Spleen (tissue), 11 donors: ENCODE data around the gene SORCS2. TPM values are rescaled to one million over a fixed set of nuclear protein-coding genes. Genes with fewer than 3 reads are reported as not detected.
A peak's percentile ranks its signal among the peaks of the same experiment; 100 is the strongest.

Source experiments
- DNase-seq: peaks from one replicate; pipeline ENCODE4 v3.0.0-alpha.2; 2020
- H3K27ac ChIP-seq, 8 donors: fragments of 200-600 bp; sonication (generic) in 7 of 8; 1 replicate in 4 of 8; 2 replicates in 4 of 8; pipeline versions ENCODE4 v1.5.0 to v1.8.0; 2016 to 2021; ENCODE audit warnings: inconsistent platforms in 4 of 8, mild to moderate bottlenecking in 4 of 8, moderate library complexity in 1 of 8
- H3K27me3 ChIP-seq, 7 donors: fragments of 200-600 bp; sonication (generic) in 6 of 7; replicated peaks in 1 of 7; 1 replicate in 4 of 7; 2 replicates in 3 of 7; pipeline versions ENCODE4 v1.5.0 to v1.8.0; 2016 to 2021; ENCODE audit warnings: inconsistent platforms in 3 of 7, mild to moderate bottlenecking in 1 of 7
- H3K36me3 ChIP-seq, 6 donors: fragments of 200-600 bp; sonication (generic) in 5 of 6; 1 replicate in 4 of 6; 2 replicates in 2 of 6; pipeline versions ENCODE4 v1.5.0 to v1.8.0; 2016 to 2021; ENCODE audit warnings: inconsistent platforms in 2 of 6
- H3K4me1 ChIP-seq, 6 donors: fragments of 200-600 bp; sonication (generic) in 5 of 6; 1 replicate in 3 of 6; 2 replicates in 3 of 6; pipeline versions ENCODE4 v1.5.0 to v1.8.0; 2016 to 2021; ENCODE audit warnings: inconsistent platforms in 3 of 6
- H3K4me3 ChIP-seq, 8 donors: fragments of 200-600 bp; sonication (generic) in 7 of 8; 1 replicate in 4 of 8; 2 replicates in 4 of 8; pipeline versions ENCODE4 v1.5.0 to v1.8.0; 2016 to 2021; ENCODE audit warnings: inconsistent platforms in 4 of 8, mild to moderate bottlenecking in 4 of 8, moderate library complexity in 2 of 8
- H3K9me3 ChIP-seq, 8 donors: fragments of 200-600 bp; sonication (generic) in 7 of 8; 1 replicate in 4 of 8; 2 replicates in 4 of 8; pipeline versions ENCODE4 v1.5.0 to v1.8.0; 2016 to 2021; ENCODE audit warnings: inconsistent platforms in 4 of 8
- POLR2A ChIP-seq, 3 donors: fragments of 450-650 bp; IDR thresholded peaks; one replicate each; pipeline ENCODE4 v1.5.1; 2017; ENCODE audit warnings: antibody characterized with exemption in 3 of 3, mild to moderate bottlenecking in 1 of 3
- POLR2AphosphoS5 ChIP-seq, 3 donors: sonication (generic); formaldehyde crosslinking; IDR thresholded peaks; one replicate each; pipeline ENCODE4 v1.5.1; 2017; ENCODE audit warnings: antibody characterized with exemption in 3 of 3
- WGBS, 5 donors: extraction: QIAGEN DNeasy Blood & Tissue Kit in 3 of 5; methylation state at CpG; one replicate each; pipeline versions ENCODE4 v1.1.5 to v1.1.7; 2013 to 2018; 5-methylcytosine and 5-hydroxymethylcytosine counted together
- intact Hi-C: fragments of 100-400 bp; cut with DNase I; formaldehyde crosslinking; loops from one replicate; pipeline ENCODE4 v1.15.0; 2023; ENCODE audit warnings: low total_unique reads
- polyA plus RNA-seq, 3 donors: library from polyadenylated mRNA; stranded (reverse); fragments of 200-250 nt; gene quantifications; one replicate each; pipeline ENCODE4 v1.2.1, GENCODE V29; 2013
- total RNA-seq, 7 donors: library from RNA; depleted of rRNA in 3 of 7; stranded (reverse); fragments of >200 nt in 3 of 7; fragmentation: NEBNext Ultra II Directional in 4 of 7; extraction: Animal tissue kit (Norgen Biotek cat#: 25700) in 4 of 7; gene quantifications; one replicate each; pipeline versions ENCODE4 v1.1.0 to v1.2.1, GENCODE V29; 2016 to 2021
- TF ChIP-seq, protein P1 (sequence below), 11 experiments: fragments of 200-600 bp in 7 of 11; fragments of 450-650 bp in 4 of 11; sonication (generic) in 4 of 11; IDR thresholded peaks in 8 of 11; conservative IDR thresholded peaks in 3 of 11; 1 replicate in 7 of 11; 2 replicates in 4 of 11; pipeline versions ENCODE4 v1.4.0 to v1.8.0; 2016 to 2021; ENCODE audit warnings: antibody characterized with exemption in 11 of 11, inconsistent platforms in 4 of 11, mild to moderate bottlenecking in 1 of 11
- donor health status: healthy with polysubstance abuse.
- donor health status: DM: no; HTN: no; CAD: no; lungs with moderate emphysema.
- donor health status: DM: no; HTN: no; CAD: no.
- donor health status: Bipolar disorder and iron deficiency.
- donor health status: healthy.
- donor health status: DM: no; HTN: no; CAD: no.
- donor health status: DM: yes; HTN: yes; CAD: no.

SORCS2 gene
- total and polyA plus RNA-seq, 10 donors: 0.33 to 1.6 (median 0.60) TPM

DNA sequence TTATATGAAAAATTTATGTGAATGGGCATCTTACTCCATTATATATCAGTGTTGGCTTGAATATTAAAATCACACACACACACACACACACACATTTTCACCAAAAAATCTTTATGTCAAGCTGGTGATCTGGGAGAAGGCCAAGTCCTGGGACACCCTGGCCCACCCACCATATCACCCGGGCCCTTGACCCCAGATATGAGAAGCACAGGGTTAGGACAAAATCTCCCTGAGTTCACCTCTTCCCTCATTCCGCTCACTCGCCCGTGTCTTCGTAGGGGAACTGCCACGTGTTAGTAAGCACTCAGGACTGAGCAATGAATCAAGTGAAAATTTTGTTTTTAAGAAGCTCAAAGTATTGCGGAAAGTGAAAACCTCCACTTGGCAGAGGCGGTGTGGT is 346.2 kb downstream of the SORCS2 start:
- intact Hi-C loops: no loop called here
- Histone ChIP-seq H3K27me3 (no peaks in the 10 kb centered on the region), H3K4me3 (no peak overlapping the region), H3K27ac (peak overlapping the region in 2 of 8 donors; percentile 61 to 78), H3K36me3 (no peaks in the 10 kb centered on the region), H3K9me3 (peaks cover 0 to 22% (median 8%) of the 10 kb centered on the region in 8 donors), H3K4me1 (peaks cover 0 to 6% (median 0%) of the 10 kb centered on the region in 6 donors)
- 81 to 89% (median 82%) methylated on average over 8 of the region's 8 CpGs for WGBS, 5 donors
- DNase-seq: no peak
- no peak for TF ChIP-seq POLR2AphosphoS5 (IDR thresholded peaks at IDR 0.05)
- TF ChIP-seq, protein P1, sequence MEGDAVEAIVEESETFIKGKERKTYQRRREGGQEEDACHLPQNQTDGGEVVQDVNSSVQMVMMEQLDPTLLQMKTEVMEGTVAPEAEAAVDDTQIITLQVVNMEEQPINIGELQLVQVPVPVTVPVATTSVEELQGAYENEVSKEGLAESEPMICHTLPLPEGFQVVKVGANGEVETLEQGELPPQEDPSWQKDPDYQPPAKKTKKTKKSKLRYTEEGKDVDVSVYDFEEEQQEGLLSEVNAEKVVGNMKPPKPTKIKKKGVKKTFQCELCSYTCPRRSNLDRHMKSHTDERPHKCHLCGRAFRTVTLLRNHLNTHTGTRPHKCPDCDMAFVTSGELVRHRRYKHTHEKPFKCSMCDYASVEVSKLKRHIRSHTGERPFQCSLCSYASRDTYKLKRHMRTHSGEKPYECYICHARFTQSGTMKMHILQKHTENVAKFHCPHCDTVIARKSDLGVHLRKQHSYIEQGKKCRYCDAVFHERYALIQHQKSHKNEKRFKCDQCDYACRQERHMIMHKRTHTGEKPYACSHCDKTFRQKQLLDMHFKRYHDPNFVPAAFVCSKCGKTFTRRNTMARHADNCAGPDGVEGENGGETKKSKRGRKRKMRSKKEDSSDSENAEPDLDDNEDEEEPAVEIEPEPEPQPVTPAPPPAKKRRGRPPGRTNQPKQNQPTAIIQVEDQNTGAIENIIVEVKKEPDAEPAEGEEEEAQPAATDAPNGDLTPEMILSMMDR (IDR thresholded peaks at IDR 0.05 in 8 of 11, conservative IDR thresholded peaks at IDR 0.05 in 3 of 11): no peak
- TF ChIP-seq POLR2A (IDR thresholded peaks at IDR 0.05): no peak

DNA sequence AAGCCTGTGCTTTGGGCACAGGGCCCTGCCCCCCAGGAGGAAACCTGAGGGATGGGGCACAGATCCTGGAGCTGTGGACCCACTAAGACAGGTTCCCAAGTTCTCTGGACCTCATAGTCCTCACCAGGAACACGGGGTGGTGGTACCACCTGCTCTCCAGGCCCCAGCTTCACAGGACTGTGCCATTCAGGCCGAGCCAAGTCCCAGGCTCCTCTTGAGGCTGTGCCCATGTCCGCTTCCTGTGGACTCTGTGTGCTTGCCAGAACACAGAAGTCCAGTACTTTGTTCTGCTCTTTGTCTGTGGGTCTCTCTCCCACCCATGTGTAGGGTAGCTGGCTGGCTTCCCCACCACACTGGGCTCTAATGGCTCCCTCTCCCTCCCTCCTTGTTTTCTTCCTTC is 346.8 kb downstream of the SORCS2 start:
- no peak for DNase-seq
- 35 to 79% (median 53%) methylated on average over 2 to 3 of the region's 3 CpGs for WGBS, 5 donors
- Histone ChIP-seq H3K27me3 (no peaks in the 10 kb centered on the region), H3K36me3 (no peaks in the 10 kb centered on the region), H3K27ac (peak overlapping the region in 4 of 8 donors; percentile 26 to 78 (median 50)), H3K4me3 (no peak overlapping the region), H3K4me1 (peaks cover 0 to 6% (median 0%) of the 10 kb centered on the region in 6 donors), H3K9me3 (peaks cover 0 to 21% (median 8%) of the 10 kb centered on the region in 8 donors)
- TF ChIP-seq, protein P1 (IDR thresholded peaks at IDR 0.05 in 8 of 11, conservative IDR thresholded peaks at IDR 0.05 in 3 of 11): no peak
- no peak for TF ChIP-seq POLR2A (IDR thresholded peaks at IDR 0.05)
- no peak for TF ChIP-seq POLR2AphosphoS5 (IDR thresholded peaks at IDR 0.05)
- intact Hi-C loops: no loop called here

DNA sequence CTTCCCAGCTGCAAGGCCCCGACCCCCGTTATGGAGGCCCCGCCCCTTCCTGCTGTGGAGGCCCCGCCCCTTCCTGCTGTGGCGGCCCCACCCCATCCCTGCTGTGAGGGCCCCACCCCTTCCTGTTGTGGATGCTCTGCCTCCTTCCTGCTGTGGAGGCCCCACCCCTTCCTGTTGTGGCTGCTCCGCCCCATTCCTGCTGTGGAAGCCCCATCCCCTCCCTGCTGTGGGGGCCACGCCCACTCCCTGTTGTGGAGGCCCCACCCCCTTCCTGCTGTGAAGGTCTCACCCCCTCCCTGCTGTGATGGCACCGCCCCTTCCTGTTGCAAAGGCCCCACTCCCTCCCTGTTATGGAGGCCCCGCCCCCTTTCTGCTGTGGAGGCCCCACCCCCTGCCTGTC is 347.3 kb downstream of the SORCS2 start:
- 40 to 67% (median 53%) methylated on average over 9 of the region's 9 CpGs for WGBS, 5 donors

DNA sequence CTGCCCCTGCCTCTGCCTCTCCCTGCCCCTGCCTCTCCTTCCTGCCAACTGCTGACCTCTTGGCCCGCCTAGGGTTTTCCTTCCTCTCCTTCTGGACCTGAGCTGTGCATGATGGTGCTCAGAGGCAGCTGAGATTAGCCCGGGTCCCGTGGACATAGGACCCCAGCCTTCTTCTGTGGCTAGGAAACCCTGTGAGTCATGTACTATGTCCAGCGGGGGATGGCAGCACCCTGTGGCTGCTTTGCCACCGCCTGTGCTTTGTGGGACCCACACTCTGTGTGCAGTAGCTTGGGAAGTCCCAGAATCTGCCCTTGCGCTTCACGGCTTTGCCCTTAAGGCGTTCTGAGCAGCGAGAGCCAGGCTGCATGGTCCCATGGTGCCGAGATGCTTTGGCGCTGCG is 347.9 kb downstream of the SORCS2 start:
- WGBS, 5 donors: 69 to 87% (median 82%) methylated on average over 9 to 12 of the region's 12 CpGs

More for the DNA sequence above, 347.3 kb downstream of the SORCS2 start:
- DNase-seq: peak; percentile 87
- Histone ChIP-seq H3K4me3 (no peak overlapping the region), H3K36me3 (no peaks in the 10 kb centered on the region), H3K27ac (peak overlapping the region in 4 of 8 donors; percentile 26 to 78 (median 50)), H3K27me3 (no peaks in the 10 kb centered on the region), H3K9me3 (peaks cover 0 to 17% (median 7%) of the 10 kb centered on the region in 8 donors), H3K4me1 (peaks cover 0 to 6% (median 0%) of the 10 kb centered on the region in 6 donors)
- no peak for TF ChIP-seq POLR2AphosphoS5 (IDR thresholded peaks at IDR 0.05)
- TF ChIP-seq, protein P1 (IDR thresholded peaks at IDR 0.05 in 8 of 11, conservative IDR thresholded peaks at IDR 0.05 in 3 of 11): no peak
- TF ChIP-seq POLR2A (IDR thresholded peaks at IDR 0.05): no peak
- intact Hi-C loops: no loop called here

More for the DNA sequence above, 347.9 kb downstream of the SORCS2 start:
- no peak for DNase-seq
- peaks cover 0 to 15% (median 6%) of the 10 kb centered on the region in 8 donors for H3K9me3 ChIP-seq
- no peaks in the 10 kb centered on the region for H3K36me3 ChIP-seq
- peak overlapping the region in 3 of 8 donors; percentile 40 to 63 (median 61) for H3K27ac ChIP-seq
- intact Hi-C loops: no loop called here
- no peak for TF ChIP-seq POLR2AphosphoS5 (IDR thresholded peaks at IDR 0.05)
- TF ChIP-seq, protein P1 (IDR thresholded peaks at IDR 0.05 in 8 of 11, conservative IDR thresholded peaks at IDR 0.05 in 3 of 11): no peak
- no peak for TF ChIP-seq POLR2A (IDR thresholded peaks at IDR 0.05)
- no peak overlapping the region for H3K4me3 ChIP-seq
- no peaks in the 10 kb centered on the region for H3K27me3 ChIP-seq
- peaks cover 0 to 6% (median 0%) of the 10 kb centered on the region in 6 donors for H3K4me1 ChIP-seq
